Measurements from ENCODE around the gene KRTAP10-2.

Gene KRTAP10-2

DNA sequence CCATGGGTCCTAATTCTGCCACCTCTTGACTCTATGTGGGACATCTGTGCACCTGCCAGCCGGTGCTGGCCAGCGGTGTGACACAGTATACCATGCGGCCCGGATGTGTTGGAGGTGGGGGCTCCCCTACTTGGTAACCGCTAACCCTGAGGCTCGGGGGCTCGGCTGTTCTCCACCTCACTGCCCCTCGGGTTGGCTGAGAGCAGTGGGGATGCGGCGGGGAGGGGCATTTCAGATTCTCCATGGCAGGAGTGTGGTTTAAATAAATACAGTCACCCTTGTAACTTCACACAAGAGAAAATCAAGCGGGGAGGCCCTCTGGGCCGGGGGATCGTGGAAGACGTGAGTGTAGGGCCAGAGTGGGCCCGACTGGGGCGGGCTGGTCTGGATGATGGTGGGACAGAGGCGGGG lies 22.3 kb downstream of the KRTAP10-2 start:
- no peak overlapping the region for H3K27ac ChIP-seq
- DNase-seq (ENCODE audit: low read depth, low spot score): no peak

DNA sequence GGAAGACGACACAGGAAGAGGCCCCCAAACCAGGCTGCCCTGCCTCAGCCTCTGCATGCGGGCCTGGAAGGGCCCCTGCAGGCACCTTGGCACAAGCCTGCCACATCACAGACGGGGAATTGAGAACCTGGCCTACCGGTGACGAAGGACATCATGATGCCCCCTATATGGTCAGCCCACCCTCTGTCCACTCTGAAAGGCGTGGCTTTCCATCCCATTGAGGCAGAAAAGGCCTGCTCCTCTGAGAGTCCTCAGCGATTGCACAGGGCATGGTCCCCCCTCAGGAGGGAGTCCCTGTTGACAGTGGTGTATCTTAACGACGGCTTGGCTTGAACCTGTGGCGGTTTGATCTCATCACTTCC lies 22.7 kb downstream of the KRTAP10-2 start:
- DNase-seq (ENCODE audit: low read depth, low spot score): no peak

DNA sequence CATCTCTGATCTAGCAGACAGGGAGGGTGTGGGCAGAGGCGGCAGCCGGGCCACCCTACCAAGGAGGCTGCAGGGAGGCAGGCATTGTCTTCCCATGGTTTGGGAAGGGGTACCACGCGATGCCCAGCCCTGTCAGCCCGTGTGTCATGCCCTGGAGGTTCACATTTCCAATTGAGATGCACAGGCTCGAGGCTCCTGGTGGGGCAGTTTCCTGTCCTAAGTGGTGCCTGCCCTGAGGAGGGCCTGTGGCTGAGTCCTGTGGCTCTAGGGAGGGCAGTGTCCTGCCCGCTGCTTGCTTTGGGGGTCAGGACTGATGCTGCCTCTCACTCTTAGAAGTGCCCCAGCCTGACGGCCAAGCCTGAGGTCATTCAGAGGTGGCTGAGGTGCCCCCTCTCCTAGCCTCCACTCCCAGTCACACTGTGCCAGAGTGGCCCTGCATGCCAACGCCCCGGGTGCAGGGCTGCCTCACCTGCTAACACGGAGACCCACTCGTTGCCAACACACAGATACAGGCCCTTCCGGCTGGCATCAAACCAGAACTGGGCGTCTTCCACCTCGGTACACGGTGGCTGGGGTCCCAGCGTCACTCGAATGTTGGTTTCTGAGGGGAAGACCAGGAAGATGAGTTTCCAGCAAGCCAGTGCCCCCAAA lies 23.2 kb downstream of the KRTAP10-2 start:
- no peak for DNase-seq (ENCODE audit: low read depth, low spot score)

More for the DNA sequence above, 22.7 kb downstream of the KRTAP10-2 start:
- no peak overlapping the region for H3K27ac ChIP-seq

DNA sequence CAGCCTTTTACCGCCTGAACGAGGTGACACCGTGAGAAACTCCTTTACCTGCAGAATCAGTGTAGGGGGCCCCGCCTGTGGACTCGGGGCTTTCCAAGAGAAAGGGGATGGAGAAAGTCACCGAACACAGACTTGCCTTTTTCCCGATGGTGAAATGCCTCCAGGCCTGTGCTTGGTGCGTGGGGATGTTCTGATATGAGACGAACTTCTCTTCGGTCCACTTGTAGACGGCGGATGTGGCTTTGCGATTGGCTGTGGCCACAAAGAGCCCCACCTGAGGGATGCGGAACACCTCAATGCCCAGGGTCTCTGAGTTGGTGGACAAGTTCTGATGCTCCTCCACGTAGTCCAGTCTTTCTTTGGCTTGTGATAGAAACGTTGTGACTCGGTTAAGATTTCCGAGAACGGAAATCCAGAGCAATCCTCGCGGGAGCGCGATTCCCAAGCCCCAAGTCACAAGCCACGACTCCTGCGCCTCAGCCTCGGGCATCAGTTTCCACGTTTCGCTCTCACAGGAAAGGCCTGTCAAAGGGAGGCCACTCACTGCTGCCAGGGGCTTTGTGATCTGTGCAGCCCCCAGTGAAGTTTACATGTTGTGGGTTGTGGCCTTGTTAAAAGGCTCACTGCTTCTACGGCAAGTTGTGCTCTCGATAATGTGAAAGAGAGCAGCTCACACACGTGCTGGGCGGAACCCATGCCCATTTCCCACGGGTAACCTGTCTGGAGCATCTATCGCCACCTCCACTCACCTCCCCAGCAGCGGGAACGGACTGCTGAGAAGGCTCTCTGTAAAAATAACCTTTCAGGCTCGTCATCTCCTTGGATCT lies 23.9 kb downstream of the KRTAP10-2 start:
- DNase-seq (ENCODE audit: low read depth, low spot score): no peak
- no peak overlapping the region for H3K27ac ChIP-seq

More for the DNA sequence above, 23.2 kb downstream of the KRTAP10-2 start:
- H3K27ac ChIP-seq: no peak overlapping the region

DNA sequence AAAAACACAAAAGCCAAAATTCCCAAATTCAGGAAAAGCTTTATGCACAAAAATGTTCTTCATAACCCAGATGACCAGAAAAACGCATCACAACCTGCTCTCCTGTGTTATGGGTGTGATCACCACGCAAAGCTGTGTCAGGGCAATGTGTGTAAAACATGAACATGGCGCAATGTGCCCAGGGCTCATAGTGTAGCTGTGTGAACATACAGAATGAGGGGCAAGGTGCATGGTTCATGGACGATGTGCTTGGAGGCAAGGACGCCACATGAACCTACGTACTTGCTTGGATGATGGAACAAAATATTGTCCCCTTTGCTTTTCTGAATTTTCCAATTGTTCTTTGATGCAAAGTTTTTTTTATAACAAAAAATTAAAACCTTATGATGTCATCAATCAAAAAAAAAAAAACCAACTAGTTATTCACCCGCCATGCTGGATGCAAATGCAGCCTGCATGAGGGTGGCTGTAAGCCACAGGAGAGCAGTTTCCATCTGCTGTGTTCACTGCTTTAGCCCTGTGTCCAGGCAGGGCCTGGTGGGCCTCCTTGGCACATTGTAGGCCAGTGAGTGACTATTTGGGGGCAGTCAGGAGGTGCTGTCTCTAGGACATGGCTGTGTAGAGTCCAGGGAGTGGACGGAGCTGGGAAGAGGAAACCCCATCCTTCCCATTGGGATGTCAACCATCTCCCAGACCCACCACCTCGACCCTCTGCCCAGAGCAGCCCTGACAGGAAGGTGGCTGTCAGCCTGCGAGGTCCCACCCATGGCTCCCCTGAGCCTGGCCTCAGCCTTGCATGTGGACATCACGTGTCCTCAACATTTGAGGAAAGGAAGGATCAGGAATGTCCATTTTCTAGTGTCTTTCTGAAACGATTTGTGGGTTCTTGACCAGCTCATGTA lies 25.0 kb downstream of the KRTAP10-2 start:
- DNase-seq (ENCODE audit: low read depth, low spot score): no peak
- H3K27ac ChIP-seq: no peak overlapping the region

DNA sequence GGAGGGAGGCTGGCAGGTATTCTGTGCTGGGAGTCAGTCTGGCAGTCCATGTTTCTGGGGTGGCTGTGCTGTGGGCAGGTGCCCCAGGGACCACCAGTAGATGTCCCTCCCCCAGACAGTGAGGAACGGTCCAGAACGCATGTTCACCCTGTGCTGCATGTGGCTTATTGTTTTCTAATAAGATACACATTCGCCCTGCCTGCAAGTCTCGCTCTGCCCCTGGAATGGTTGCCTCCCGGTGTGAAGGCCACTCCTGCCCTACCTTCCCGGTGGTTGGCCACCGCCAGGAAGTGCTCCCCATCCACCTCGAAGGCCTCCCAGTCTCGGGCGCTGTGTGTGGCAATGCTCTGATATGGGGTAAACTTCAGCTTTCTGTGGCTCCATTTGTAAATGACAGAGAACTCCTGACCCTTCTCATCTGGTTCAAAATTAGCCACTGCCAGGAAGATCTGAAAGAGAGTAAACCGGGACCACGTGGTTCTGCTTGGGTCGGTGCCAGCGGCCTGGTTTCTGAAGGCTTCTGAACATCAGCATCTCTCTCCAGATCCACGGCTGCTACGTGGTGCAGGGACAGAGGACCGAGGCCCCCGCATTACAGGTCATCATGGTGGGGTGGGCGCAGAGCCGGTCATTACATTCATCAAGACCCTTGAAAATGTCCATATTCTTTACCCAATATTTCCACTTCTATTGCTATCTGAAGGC lies 25.8 kb downstream of the KRTAP10-2 start:
- DNase-seq (ENCODE audit: low read depth, low spot score): no peak
- H3K27ac ChIP-seq: no peak overlapping the region

DNA sequence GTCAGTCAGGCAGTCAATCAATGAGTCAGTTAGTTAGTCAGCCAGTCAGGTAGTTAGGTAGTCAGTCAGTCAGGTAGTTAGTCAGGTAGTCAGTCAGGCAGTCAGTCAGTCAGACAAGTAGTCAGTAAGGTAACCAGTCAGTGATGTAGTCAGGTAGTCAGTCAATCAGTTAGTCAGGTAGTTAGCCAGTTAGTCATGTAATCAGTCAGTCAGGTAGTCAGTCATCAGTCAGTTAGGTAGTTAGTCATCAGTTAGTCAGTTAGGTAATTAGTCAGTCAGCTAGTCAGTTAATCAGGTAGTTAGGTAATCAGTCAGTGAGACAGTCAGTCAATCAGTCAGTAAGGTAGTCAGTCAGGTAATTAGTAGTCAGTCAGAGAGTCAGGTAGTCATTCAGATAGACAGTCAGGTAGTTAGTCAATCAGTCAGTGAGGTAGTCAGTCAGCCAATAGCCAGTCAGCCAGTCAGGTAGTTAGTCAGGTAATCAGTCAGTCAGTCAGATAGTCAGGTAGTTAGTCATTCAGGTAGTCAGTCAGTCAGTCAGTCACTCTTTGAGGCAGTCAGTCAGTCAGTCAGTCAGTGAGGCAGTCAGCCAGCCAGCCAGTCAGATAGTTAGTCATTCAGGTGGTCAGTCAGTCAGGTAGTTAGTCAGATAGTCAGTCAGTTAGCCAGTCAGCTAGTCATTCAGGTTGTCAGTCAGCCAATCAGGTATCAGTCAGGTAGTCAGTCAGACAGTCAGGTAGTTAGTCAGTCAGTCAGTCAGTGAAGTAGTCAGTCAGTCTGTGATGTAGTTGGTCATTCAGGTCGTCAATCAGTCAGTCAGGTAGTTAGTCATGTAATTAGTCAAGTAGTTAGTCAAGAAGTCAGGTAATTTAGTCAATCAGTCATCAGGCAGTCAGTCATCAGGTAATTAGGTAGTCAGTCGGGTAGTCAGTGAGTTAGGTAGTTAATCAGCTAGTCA lies 26.6 kb downstream of the KRTAP10-2 start:
- DNase-seq (ENCODE audit: low read depth, low spot score): no peak
- H3K27ac ChIP-seq: no peak overlapping the region

DNA sequence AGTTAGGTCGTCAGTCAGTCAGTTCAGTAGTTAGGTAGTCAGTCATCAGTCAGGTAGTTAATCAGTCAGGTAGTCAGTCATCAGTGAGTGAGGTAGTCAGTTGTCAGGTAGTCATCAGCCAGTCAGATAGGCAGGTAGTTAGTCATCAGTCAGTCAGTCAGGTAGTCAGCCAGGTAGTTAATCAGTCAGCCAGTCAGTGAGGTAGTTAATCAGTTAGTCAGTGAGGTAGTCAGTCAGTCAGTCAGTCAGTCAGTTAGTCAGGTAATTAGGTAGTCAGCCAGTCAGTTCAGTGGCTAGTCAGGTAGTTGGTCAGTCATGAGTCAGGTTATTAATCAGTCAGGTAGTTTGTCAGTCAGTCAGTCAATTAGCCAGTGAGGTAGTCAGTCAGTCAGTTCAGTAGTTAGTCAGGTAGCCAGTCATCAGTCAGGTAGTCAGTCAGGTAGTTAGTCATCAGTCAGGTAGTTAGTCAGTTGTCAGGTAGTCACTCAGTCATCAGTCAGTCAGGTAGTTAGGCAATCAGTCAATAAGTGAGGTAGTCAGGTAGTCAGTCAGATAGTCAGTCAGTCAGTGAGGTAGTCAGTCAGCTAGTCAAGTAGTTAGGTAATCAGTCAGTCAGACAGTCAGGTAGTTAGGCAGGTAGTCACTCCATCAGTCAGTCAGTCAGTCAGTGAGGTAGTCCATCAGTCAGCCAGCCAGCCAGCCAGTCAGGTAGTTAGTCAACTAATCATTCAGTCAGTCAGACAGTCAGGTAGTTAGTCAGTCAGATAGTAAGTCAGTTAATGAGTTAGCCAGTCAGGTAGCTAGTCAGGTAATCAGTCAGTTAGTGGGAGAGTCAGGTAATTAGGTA lies 27.5 kb downstream of the KRTAP10-2 start:
- no peak for DNase-seq (ENCODE audit: low read depth, low spot score)
- no peak overlapping the region for H3K27ac ChIP-seq

DNA sequence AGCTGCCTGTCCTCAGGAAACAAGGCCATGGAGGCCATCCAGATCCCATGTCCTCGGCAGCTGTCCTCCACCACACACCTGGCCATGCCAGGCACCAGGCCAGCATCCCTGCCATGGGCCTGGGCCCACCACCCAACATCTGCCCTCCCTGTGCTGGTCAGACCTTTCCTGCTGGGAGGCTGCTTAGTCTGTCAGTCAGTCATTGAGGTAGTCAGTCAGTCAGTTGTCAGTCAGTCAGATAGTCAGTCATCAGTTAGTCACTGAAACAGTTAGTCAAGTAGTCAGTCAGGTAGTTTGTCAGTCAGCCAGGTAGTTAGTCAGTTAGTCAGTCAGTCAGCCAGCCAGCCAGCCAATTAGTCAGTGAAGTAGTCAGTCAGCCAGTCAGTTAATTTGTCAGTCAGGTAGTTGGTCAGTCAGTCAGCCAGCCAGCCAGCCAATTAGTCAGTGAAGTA lies 28.5 kb downstream of the KRTAP10-2 start:
- no peak overlapping the region for H3K27ac ChIP-seq
- no peak for DNase-seq (ENCODE audit: low read depth, low spot score)

DNA sequence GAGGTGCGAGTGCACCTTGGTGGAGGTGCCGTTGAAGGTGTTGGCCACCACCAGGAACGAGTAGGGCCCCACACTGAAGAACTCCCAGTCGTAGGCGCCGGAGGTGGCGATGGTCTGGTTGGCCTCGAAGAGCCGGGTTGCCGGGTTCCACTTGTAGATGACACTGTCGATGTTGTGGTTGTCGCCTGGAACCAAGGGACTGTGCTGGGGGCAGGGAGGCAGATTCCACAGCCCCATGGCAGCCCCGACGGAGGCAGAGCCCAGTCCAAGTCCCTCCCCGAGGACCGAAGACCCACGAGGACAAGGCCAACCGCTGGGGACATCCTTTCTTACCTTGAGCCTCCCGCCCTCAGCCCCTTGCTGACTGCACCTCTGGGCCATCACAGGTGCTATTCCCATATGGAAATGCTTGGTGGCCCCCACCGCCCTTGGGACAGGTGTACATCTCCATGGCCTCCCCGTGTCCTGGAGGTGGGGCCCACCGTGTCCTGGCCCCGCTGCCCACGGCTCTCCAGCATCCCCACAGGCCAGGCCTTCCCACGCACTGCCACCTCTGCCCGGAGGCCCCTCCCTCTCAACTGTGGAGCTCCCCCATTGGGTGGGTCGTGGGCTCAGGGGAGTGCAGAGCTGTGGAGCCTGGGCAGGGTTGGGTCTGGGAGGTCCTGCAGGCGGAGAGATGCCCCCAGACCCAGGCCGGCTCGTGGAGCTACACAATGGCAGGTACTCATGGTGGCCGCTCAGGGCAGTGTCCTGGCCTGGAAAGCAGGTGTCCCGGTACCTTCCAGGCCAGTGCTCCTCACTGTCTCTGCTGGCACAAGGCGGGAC lies 29.2 kb downstream of the KRTAP10-2 start:
- DNase-seq (ENCODE audit: low read depth, low spot score): no peak
- H3K27ac ChIP-seq: no peak overlapping the region

DNA sequence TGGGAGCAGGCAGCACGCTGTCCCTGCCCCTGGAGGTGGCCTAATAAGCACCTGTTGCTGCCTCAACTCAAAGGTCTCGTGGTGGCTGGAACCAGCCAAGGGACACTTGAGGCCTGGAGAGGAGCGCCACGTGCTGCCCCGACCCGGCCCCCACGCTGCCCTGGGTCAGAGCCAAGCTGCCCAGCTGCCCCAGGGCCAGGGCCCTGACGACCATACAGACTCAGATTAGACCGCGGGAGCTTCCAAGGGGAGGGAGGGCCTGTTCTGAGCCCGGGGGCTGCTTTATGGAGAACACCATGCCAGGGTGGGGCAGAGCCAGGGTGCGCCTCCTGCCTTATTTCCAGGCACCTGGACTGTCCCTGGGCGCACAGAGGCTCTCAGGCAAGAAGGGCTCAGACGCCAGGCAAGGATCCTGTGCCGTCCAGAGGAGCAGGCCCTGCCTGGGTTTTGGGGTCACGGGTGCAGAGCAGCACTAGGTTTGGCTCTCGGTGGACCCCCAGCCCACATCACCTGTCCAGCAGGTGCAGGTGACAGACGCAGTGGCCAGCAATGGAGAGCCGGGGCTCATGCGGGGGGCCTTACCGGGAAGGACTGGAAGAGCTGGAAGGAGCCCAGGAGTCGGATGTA lies 29.9 kb downstream of the KRTAP10-2 start:
- DNase-seq (ENCODE audit: low read depth, low spot score): no peak
- no peak overlapping the region for H3K27ac ChIP-seq

DNA sequence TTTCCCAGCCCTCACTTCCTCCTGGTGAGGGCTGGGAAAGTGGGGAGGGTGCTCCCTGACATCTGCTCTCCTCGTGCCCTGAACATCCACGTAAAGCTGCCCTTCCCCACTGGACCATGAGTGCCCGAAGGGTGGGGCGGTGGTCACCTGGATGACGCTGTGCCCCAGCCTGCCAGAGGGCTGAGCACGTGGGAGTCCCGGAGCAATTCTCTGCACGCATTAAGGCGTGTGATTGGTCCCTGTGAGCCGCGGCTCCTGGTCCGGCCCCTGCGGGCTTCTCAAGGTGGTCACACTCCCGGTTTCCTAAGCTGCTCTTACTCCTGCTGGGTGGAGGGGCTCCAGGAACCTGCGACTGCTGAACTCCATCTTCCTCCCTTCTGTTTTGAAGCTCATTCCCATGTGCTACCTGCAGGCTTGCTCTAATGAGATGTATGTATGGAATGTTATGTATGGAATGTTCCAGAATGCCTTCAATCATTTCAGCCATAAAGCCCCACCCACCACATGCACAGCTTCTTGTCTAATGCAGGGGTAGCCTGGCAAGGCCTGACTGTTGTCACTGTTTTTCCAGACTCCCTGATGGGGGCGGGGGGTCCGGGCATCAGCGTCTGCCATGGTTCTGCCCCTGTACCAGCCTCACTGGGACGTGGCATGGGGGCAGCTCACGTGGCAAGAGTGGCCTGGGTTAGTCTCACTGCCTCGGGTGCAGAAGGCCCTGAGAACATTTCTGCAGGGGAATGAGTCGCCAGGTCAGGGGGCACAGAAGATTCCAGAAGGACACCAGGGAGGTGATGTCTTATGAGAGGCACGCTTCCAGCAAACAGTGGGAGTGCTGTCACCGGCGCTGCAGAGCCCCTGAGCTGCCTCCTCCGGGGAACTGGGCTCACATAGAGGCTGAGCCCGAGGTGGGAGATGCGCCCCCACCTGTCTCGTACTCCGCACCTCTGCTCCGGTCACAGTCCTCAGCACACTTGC lies 30.7 kb downstream of the KRTAP10-2 start:
- DNase-seq (ENCODE audit: low read depth, low spot score): no peak
- H3K27ac ChIP-seq: no peak overlapping the region

DNA sequence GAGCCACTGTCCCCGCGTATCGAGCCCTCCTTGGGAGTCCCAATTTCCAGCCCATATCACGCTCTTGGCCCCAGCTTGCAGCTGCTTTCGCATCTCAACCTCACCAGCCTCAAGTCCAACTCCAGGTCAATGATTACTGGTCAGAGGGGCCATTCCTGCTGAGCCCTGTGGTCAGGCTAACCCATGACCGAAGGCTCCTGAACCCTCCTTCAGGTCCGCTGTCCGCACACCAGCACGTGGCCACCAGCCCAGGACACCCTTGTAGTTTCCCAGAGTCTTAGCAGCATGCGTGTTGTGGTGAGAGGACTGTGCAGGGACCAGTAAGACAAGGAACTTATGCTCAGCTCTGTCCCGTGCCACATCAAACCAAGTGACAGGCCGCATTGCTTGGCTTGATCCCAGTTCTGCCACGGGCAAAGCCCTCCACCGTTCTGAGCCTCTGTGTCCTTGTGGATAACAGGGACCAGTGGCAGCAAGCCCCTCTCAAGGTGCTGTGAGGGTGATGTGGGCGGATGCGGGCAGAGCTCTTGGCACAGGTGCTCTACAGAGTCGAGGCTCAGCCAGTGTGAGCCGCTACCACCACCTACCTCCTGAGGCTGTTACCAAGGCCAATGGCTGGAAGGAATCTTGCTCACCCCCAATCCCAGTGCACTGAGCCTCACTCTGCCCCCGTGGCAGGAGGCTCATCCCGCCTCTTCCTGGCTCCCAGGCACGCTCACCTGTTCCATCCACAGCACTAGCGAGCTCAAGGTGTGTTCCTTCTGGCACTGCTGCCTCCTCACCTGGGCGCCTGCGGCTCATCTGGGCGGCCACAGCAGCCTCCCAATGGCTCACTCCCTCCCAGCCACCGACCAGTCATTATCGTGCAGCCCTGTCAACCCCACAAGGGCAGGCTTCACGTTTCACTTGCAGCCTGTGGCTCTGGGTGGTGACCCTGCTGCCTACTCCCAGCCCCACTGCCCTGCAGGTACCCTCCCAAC lies 31.7 kb downstream of the KRTAP10-2 start:
- no peak for DNase-seq (ENCODE audit: low read depth, low spot score)
- H3K27ac ChIP-seq: no peak overlapping the region

DNA sequence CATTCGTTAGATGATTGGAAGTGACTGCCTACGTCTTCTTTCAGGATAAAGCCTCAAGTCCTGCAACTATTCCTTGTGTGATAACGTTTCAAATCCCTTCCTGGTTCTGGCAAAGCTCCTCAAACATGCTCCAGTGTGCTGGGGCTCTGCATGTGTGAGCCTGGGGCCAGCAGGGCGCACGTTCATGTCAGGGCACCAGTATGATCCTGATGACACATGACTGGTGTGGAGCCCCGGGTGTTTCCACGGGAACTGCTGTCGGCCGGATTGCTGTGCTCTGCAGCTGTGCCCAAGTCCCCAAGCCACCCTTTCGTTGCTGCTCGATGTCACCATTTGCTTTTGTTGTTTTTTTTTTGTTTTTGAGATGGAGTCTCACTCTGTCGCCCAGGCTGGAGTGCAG lies 32.6 kb downstream of the KRTAP10-2 start:
- DNase-seq (ENCODE audit: low read depth, low spot score): no peak
- no peak overlapping the region for H3K27ac ChIP-seq

Data from epithelial cell of prostate (primary cell).